T-helper 9 cell (primary cell): ENCODE measurements around the gene C2CD5.
"Not testable (repeated sequence)": the region's sequence is repeated elsewhere in the genome, so short reads cannot be mapped to it uniquely, and the experiment has no call there.

ENCODE experiments used
- DNase-seq: peaks from one replicate; pipeline ENCODE4 v3.0.0-alpha.2; 2020

Gene C2CD5

DNA sequence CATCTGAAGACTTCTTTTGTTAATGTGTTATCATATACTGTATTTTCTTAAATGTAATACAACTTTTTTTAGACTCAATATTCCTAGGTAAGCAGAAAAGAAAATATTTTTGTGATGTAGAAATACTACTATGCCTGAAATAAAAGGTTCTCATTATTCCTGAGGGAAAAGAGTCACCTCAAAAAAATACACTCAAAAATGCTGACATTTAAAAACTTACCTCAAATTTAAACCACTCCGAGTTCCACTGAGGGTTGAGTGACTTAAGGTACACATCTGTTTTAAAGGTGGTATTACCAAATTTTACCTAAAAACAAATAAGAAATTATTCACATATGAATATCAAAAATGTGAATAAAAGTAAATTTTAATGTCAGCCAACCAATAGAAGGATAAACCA lies 9.3 kb downstream of the C2CD5 start:
- no peak for DNase-seq

DNA sequence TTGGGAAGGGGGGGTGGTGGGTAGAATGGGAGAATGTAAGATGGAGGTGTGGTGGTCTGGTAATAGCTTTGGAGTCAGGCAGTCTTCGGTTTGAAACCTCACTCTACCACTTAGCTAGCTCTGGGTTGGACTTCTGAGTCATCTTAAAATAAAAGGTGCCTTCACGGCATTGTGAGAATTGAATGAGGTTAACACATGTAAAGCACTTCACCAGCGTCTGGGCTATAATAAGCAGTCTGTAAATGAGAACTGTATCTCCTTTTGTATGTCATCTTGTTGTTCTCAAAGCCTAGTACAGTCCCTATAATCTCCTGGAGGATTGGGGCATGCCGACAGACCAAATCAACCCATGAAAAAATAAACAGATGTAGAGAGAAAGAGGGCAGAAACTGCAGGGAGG lies 11.2 kb downstream of the C2CD5 start:
- no peak for DNase-seq

DNA sequence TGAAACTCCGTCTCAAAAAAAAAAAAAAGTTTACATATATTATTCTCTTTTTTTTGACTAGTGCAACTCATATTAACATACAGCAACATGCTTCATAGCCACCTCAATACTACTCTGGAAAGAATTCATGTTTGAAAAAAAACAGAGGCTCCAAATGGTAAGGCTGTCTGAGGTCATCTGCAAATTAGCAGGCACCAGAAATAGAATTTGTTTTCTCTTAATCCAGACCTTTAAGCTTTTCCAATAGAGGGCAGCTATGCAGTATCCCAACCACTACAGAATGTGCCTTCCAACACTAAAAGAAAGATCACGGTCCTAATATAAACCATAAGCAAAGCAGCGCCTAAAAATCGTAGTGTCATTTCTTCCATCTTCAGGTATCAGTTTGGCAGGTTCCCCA lies 12.0 kb downstream of the C2CD5 start:
- DNase-seq = no peak

DNA sequence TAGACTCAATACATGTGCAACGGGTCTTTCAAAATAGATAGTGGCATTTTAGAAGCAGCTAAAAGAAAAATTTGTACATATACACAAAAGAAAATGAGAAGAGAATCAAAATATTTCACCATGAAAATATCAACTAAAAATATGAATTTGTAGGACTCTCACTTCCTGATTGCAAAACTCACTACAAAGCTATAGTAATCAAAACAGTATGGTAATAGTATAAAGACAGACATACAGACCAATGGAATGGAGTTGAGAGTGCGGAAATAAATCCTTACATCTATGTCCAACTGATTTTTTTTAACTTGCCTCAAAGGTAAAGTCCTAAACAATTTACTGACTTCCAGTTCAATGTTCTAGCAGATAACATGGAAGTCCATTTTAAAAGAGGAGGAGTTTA lies 13.1 kb downstream of the C2CD5 start:
- no peak for DNase-seq

DNA sequence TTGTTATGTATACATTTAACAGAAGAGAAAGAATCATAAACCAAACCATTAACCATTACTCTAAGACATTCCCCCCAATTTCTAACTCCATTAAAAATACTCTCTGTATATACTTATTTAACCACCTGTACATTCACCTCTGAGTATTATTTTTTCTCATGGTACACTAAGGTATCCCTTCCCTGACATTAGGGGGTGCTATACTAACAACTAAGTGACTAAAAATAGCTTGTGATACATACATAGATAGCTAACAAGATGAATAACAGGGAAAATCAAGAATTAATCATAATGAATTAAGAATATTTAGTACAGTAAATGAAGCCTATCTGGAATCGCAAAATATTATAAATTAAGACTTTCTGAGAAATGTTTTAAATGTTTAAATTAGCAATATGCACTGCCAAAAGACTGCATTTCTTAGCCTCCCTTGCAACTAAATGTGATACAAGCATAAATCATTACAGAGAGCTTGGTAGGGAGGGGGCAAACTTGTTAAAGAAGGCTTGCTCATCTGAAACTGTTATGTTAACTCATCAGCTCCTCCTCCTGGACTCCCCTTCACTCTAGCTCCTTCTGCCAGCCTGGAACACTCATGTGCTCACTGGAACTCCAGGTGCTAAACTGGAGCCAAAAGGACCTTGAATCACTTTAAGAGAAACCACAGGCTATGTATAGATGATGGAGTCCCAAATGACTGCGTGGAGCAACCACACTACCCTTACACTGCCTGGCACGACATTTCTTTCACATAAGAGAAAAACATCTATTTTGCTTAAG lies 14.9 kb downstream of the C2CD5 start:
- DNase-seq = no peak

DNA sequence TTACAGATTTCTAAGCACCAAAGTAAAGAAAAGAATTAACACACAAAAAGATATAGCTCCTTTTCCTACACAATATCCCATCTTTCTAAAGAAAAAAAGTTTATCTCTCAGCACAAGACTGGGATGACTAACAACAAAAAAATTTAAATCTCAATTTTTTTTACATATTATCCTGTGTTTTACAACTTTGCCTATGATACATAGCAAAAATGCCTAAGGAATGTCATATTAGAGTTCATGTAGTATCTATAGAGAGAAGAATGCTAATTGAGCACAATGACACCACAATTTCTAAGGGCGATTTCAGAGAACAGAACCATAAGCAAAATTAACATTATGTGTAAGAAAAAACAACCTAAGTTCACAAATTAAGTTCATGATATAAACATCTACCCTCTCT lies 16.3 kb downstream of the C2CD5 start:
- DNase-seq = no peak

DNA sequence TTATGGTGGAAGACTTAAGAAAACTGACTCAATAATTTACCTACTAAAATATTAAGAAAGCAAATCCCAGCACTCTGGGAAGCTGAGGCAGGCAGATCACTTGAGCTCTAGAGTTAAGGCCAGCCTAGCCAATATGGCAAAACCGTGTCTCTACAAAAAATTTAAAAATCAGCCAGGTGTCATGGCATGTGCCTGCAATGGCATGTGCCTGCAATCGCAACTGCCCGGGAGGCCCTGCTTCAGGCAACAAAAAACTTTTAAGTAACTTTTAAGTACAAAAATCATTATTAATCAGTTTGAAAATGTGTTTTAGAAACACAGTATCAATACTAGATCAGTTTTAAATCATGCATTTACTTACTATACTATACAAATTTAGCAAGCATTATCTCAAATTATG lies 17.5 kb downstream of the C2CD5 start:
- no peak for DNase-seq

DNA sequence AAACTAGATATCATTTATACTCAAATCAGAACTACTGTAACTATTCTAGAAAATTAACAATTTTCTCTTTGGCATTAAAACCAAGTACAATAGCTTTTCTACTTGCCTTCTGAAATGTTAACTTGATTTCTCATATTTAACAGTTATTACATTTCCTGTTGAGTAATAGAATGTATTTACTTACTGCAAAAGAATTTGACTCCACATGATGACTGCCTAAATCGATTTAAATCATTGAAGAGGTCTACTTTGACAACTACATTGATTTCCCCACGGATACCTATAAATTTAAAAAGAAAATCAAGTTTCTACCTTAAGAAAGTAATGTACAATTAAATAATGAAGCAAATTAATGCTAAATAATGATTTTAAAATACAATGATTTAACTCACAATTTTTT lies 18.9 kb downstream of the C2CD5 start:
- no peak for DNase-seq

DNA sequence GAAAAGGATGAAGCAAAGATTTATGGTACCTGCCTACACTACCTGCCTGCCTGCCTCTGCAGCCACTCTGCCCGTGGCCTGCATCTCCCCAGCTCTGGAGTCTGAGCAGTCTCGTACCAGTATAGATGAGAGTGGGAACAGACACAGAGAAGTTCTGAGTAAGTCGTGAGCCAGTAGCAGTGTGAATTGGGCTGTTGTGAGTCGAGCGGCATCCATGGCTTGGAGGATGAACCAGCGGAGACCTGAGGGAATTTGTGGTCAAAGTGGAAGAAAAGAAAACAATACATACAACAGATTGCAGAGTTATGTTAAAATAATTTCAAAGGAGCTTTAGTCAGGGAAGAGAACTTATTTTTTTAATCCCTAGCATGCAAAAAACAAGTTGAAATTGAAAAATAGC lies 25.3 kb downstream of the C2CD5 start:
- no peak for DNase-seq

DNA sequence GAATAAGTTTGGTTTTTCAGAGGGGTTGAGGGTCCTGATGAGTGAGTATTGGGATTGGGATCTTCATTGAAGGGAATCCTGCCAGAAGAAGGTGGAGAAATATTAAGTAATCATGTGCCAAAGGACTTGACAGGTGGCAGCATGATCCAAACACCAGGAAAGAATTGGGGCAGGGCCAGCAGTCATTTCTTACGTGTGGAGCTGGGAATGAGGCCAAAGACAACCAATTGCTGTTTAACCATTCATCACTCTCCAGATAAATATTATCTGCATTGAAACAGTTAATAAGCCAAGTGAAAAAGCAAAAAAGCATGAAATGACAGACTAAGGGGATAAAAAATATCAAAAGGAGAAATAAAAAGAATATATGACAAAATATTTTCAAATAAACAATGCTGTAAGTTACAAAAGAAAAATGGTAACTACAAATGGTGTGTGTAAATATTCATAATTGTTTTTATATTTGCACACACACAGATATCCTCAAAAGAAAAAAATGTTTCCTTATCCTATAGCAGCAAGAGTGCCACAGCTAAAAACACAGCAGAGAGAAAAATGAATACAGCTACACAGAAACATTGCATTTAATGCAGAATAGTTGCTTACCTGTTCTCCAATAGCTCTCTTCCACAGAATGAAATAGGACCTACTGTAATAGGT lies 26.2 kb downstream of the C2CD5 start:
- no peak for DNase-seq

DNA sequence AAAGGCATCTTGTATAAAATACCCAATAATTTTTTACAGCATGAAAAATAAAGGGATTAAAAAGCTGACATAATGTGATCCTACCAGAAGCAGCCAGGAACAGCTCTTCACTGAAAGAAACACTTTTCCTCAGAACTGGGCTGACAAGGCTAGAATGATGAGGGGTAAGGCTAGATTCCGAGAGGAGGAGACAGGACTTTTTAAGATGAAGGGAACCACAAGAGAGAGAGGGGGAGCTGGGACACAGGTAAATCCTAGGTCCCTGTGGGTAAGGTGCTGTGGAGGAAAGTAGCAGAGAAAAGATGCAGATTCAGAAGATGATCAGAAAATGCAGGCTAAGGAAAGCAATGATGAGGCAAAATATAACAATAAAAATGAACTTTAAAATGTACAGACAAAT lies 29.5 kb downstream of the C2CD5 start:
- DNase-seq = no peak

DNA sequence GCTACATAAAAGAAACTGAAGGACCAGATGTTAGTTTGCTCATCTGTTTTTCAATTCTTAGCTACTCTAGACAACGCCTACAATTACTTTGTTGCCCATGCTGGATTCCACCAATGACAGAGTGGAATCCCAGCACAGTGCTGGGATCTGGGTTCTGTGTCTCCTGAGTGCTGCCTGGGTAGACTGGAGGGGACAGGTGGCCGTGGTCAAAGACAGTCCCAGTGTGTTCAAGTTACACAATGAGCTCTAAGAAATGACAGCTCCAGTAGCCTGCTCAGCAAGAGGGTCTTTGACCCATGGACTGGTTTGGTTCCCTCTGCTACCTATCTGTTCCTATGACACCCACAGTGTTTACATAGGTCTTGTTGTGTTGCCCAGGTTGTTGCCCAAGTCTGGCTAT lies 38.5 kb downstream of the C2CD5 start:
- DNase-seq = no peak

DNA sequence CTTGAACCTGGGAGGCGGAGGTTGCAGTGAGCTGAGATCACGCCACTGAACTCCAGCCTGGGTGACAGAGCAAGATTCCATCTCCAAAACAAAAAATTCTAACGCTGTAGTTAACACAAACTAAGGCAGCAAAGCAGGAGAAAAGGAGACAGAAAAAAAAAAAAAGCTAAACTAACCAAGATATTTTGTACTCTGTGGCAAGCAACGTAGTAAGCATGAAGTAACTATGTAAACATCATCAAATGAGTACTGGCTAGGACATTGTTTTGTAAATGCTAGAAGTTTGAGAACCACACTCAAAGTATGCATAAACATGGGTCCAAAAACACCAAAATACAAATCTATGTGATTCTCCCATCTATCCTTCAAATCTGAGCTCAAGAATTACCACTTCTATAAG lies 44.2 kb downstream of the C2CD5 start:
- DNase-seq = no peak

DNA sequence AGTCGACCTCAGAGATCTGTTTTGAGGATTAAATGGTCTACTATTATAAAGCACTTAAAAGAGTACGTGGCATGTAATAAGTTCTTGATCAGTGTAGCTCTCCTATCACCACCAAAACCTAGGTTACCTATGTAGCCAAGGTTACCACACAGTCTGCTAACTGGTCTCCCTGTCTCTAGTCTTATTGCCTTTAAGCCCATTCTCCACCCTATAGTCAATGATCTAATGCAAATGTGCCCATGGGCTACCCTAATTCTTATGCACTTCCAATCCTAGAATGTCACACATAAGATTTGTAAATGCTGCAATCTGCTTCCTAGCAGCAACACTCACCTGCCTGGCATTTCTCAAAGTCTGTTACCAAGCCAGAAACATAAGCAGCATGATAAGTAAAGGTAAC lies 44.9 kb downstream of the C2CD5 start:
- DNase-seq = no peak

DNA sequence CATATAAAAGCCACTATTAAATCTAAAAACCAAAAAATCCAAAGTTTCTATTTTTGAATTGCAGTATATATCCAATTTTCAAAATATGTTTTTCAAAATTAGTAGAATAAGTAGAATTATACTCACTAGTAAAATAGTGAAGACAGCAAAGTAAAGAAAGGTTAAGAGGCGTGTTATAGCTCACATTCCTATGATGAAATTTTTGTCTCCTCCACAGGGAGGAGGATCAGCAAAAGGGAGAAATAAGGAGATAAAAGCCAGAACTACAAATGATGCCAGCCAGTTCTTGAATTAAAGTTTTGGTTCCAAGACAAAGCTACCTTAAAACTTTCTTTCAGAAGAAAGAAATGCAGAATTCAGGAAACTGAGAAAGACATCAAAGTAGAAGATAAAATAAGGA lies 50.0 kb downstream of the C2CD5 start:
- no peak for DNase-seq

DNA sequence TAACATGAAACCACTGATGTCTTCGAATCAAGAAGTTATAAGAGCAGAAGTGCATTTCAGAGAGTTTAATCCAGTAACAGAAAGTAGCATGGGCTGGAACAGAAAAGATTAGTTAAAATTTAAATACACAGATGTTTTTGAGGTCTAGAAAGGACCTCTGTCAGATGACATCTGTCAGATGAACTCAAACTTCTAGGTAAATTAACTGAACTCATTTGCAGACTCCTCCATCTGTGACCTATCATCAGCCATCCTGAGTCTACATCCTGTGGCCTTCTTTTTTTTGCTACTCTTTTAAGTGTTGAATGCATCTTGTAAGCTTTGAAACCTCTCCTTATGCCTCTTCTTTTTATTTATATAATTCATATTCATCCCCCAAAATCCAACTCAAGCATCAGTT lies 53.3 kb downstream of the C2CD5 start:
- no peak for DNase-seq

DNA sequence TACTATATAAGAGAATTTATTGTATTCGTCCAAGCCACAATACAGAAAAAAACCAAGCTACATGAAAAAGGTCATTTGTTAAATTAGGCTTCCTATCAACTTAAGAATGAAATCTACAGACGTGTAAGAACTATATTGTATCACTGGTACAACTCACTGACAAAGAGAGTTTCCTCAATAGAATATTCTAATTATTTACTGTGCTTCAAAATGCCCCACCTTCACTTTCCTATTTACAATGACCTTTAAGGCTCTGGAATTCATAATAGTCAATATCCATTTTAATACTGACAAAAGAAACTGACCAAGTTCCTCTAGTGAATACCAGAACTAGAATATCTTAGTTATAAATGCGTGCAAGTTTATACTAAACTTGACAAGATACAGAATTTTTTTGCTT lies 55.9 kb downstream of the C2CD5 start:
- DNase-seq = no peak

DNA sequence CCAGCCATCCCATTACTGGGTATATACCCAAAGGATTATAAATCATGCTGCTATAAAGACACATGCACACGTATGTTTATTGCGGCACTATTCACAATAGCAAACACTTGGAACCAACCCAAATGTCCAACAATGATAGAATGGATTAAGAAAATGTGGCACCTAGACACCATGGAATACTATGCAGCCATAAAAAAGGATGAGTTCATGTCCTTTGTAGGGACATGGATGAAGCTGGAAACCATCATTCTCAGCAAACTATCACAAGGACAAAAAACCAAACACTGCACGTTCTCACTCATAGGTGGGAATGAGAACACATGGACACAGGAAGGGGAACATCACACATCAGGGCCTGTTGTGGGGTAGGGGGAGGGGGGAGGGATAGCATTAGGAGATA lies 56.7 kb downstream of the C2CD5 start:
- not testable (repeated sequence) for DNase-seq

DNA sequence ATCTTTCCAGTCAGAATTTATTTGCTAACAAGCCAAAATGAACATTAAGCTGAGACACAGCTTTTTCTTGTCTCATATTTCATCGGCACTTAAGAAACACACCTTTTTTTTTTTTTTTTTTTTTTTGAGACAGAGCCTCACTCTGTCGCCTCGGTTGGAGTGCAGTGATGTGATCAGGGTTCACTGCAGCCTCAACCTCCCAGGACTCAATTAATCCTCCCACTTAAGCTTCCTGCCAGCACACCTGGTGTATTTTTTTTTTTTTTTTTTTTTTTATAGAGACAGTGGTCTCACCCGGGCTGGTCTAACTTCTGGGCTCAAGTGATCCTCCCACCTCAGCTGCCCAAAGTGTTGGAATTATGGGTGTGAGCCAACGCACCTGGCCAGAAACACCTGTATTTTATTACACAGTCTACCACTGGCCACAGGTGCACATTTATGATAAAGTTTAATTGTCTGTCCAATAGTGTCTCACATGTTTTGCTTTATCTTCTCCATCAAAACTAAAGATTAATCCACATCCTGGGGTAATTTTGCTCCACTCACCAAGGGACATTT lies 62.7 kb downstream of the C2CD5 start:
- DNase-seq = no peak

DNA sequence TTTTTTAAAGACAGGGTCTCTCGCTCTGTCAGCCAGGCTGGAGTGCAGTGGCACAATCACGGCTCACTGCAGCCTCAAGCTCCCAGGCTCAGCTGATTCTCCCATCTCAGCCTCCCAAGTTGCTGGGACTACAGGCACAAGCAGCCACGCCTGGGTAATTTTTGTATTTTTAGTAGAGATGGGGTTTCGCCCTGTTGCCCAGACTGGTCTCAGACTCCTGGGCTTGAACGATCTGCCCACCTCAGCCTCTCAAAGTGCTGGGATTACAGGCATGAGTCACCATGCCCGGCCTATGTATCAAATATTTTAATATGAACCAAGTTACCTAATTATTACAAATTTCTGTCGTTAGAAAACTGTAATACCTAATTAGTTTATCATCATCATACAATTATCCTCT lies 63.5 kb downstream of the C2CD5 start:
- not testable (repeated sequence) for DNase-seq

DNA sequence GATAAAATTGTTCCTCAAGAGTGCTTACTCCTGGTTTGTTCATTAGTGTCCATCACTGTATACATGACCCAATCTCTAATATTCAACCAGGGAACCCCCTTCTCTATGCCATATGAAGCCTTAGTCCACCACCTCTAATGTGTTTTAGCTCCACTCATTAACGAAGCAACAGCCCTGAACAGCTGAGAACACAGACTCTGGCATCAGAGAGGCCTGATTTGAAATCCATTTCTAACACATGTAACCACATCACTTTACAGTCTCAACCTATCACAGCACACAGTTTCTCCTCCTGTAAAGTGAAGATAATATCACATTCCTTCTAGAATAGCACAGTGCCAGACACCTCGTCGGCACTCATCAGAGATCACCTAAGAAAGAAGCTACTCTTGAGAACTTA lies 64.3 kb downstream of the C2CD5 start:
- no peak for DNase-seq

DNA sequence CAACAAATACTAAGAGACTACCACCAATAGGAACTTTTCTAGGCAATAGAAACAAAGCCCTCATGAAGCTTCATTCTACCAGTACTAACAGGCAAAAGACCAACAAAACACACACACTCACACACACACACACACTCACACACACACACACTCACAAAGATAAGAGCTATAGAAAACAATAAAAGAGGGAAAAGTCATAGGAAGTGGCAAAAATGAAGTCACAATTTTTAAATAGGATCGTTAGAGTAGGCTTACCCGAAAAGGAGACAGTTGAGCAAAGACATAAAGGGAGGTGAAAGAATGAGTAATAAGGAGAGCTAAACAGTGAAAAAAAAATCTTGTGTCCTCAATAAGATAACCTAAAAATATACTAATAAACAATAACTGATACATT lies 66.5 kb downstream of the C2CD5 start:
- no peak for DNase-seq

DNA sequence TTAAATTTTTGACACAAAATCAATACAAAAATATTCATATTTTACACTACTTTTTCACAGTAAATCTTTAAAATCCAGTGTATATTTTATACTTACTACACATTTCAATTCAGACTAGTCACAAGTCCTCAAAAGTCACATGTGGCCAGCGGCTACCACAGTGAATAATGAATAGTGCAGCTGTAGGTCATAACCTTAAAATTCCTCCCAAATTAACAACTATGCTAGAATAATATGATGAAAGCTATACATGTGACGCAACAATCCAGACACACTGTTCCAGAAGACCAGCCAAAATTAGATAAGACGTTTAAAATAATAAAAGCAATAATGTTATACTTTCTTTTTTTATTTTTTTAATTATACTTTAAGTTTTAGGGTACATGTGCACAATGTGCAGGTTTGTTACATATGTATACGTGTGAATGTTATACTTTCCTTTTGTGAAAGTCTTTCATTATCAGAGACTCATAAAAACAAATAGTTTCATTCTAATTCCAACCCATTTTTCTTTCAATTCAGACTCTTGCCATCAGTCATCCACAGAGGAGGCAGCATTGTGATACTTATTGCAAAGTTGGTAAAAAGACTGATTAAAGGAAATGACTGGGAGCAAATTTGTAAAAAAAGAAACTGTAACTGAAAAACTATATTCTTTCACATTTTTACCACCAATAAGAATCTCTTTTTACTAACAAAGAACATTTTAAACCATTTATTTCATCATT lies 67.0 kb downstream of the C2CD5 start:
- DNase-seq = no peak

DNA sequence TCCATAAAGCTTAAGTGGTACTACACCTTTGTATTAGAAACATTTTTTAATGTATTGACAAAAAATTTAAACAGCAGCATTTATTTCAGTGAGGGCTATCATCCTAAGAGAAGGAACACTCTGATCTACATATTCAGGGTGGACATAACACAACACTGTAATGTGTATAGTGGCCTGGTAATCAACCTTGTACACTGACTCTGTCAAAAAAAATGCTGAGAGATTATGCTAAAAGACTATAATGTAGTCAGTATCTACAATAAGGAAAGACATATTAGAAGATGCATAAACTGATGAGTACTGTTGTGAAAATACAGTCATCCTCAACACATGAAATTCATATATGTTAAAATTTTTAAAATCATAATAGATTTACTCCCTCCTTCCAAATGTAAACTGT lies 68.2 kb downstream of the C2CD5 start:
- no peak for DNase-seq
